Left lobe of liver (tissue), 2 donors: ENCODE results near the gene CADPS2. TPM values are rescaled to one million over a fixed set of nuclear protein-coding genes. Genes with fewer than 3 reads are reported as not detected.

ENCODE experiments used
- ATAC-seq: fragments of 200-7000 bp; cut with Tn5 transposase; one replicate; pipeline ENCODE4 v1.9.1; 2020; ENCODE audit warnings: mild to moderate bottlenecking, moderate library complexity
- DNase-seq: peaks from one replicate; pipeline ENCODE4 v3.0.0-alpha.2; 2020; ENCODE audit warnings: low spot score
- total RNA-seq: library from RNA; stranded (reverse); gene quantifications from one replicate; pipeline ENCODE4 v1.2.1, GENCODE V29; 2021
- donor health status: DM: no; HTN: no; CAD: no; lungs with moderate emphysema.
- donor health status: DM: no; HTN: yes; CAD: no.

CADPS2 gene
- total RNA-seq, 1 donor from 2014 or later: 13.2 TPM

GRCh38 chr7:122467661-122468449 lies 418.4 kb downstream of the CADPS2 start:
- no peak for DNase-seq
- ATAC-seq: no peak

- ATAC-seq (no peak), DNase-seq (no peak)
These were observed 421.0 kb downstream of the CADPS2 start for GRCh38 chr7:122465296-122465695.

- DNase-seq (no peak), ATAC-seq (no peak)
These were observed 422.6 kb downstream of the CADPS2 start for GRCh38 chr7:122463631-122464030.

GRCh38 chr7:122460936-122461335 lies 425.3 kb downstream of the CADPS2 start:
- DNase-seq (no peak), ATAC-seq (no peak)

- ATAC-seq (no peak), DNase-seq (no peak)
These were observed 428.3 kb downstream of the CADPS2 start for GRCh38 chr7:122457969-122458368.

- DNase-seq (no peak), ATAC-seq (no peak)
These were observed 428.9 kb downstream of the CADPS2 start for GRCh38 chr7:122457325-122457724.

GRCh38 chr7:122454776-122455507 lies 431.3 kb downstream of the CADPS2 start:
- DNase-seq (no peak), ATAC-seq (no peak)

GRCh38 chr7:122453432-122453831 lies 432.8 kb downstream of the CADPS2 start:
- no peak for DNase-seq
- ATAC-seq: no peak

GRCh38 chr7:122448893-122449589 lies 437.2 kb downstream of the CADPS2 start:
- ATAC-seq (no peak), DNase-seq (no peak)

- ATAC-seq (no peak), DNase-seq (no peak)
These were observed 443.3 kb downstream of the CADPS2 start for GRCh38 chr7:122442929-122443328.

- DNase-seq (no peak), ATAC-seq (no peak)
These were observed 447.8 kb downstream of the CADPS2 start for GRCh38 chr7:122438492-122438891.

GRCh38 chr7:122438006-122438405 lies 448.3 kb downstream of the CADPS2 start:
- DNase-seq (no peak), ATAC-seq (no peak)

GRCh38 chr7:122433765-122434164 lies 452.5 kb downstream of the CADPS2 start:
- ATAC-seq (no peak), DNase-seq (no peak)

GRCh38 chr7:122430710-122431109 lies 455.6 kb downstream of the CADPS2 start:
- DNase-seq: no peak

GRCh38 chr7:122429926-122430325 lies 456.3 kb downstream of the CADPS2 start:
- no peak for ATAC-seq

More at GRCh38 chr7:122430710-122431109, 455.6 kb downstream of the CADPS2 start:
- ATAC-seq: no peak

GRCh38 chr7:122425731-122426130 lies 460.5 kb downstream of the CADPS2 start:
- DNase-seq: no peak
- ATAC-seq: no peak

More at GRCh38 chr7:122429926-122430325, 456.3 kb downstream of the CADPS2 start:
- DNase-seq: no peak

GRCh38 chr7:122423591-122423990 lies 462.7 kb downstream of the CADPS2 start:
- no peak for DNase-seq
- no peak for ATAC-seq

GRCh38 chr7:122416336-122416735 lies 469.9 kb downstream of the CADPS2 start:
- no peak for ATAC-seq
- DNase-seq: no peak

GRCh38 chr7:122415510-122415909 lies 470.8 kb downstream of the CADPS2 start:
- ATAC-seq (no peak), DNase-seq (no peak)

GRCh38 chr7:122413339-122413738 lies 472.9 kb downstream of the CADPS2 start:
- DNase-seq (no peak), ATAC-seq (no peak)

GRCh38 chr7:122412883-122413282 lies 473.4 kb downstream of the CADPS2 start:
- DNase-seq: no peak
- ATAC-seq: peak; percentile 37

GRCh38 chr7:122412441-122412840 lies 473.8 kb downstream of the CADPS2 start:
- ATAC-seq (no peak), DNase-seq (no peak)
